HCT116 (cell line): ENCODE measurements around the gene ZFP92. TPM values are rescaled to one million over a fixed set of nuclear protein-coding genes. Genes with fewer than 3 reads are reported as not detected.

Experiments
- ATAC-seq: fragments of 200-7000 bp; cut with Tn5 transposase; 2 replicates; pipeline ENCODE4 v1.9.1; 2020; ENCODE audit warnings: mild to moderate bottlenecking, moderate library complexity
- BruUV-seq: library from RNA; stranded (reverse); fragments of 400-500 nt; replicated peaks from 2 replicates; lab custom pipeline; 2021; lab: Mats Ljungman, UMichigan
- CTCF ChIA-PET: fragments of 300-600 bp; sonication (Branson Sonifier 250); formaldehyde crosslinking; loops from one replicate; lab custom pipeline; 2021; ENCODE audit warnings: antibody characterized with exemption; lab: Charles Lee
- POLR2A ChIA-PET: fragments of 300-600, 350-600 bp; sonication (Branson Sonifier 250); formaldehyde crosslinking; loops from one replicate; lab custom pipeline; 2021; ENCODE audit warnings: antibody characterized with exemption; lab: Charles Lee
- RAD21 ChIA-PET, 2 experiments: fragments of 300-600 bp; sonication (Branson Sonifier 250); formaldehyde crosslinking; loops; one replicate each; lab custom pipeline; 2023; ENCODE audit warnings: low total read pairs in 2 of 2; ENCODE audit not compliant: uncharacterized antibody in 2 of 2, unreplicated experiment in 2 of 2, low non-redundant PET in 1 of 2; lab: Charles Lee
- DNase-seq: peaks from one replicate; pipeline ENCODE4 v3.0.0-alpha.2; 2010; ENCODE audit warnings: low read depth, low spot score
- H2AFZ ChIP-seq: fragments of 200-600 bp; shearing (Covaris generic), sonication (generic); 2 replicates; pipeline ENCODE4 v1.6.1; 2017; ENCODE audit warnings: low read depth, mixed run types, mixed read lengths, antibody characterized with exemption, low read length; ENCODE audit not compliant: poor library complexity, severe bottlenecking
- H3K27ac ChIP-seq: 2 replicates; pipeline ENCODE4 v1.5.1; 2012; ENCODE audit warnings: low read depth, low read length
- H3K27me3 ChIP-seq: fragments of 200-600 bp; sonication (generic); 2 replicates; pipeline ENCODE4 v1.6.1; 2016; ENCODE audit warnings: mixed run types, low read length, mixed read lengths; ENCODE audit not compliant: insufficient read depth
- H3K36me3 ChIP-seq, 2 experiments: fragments of 200-500 bp in 1 of 2; fragments of 200-600 bp in 1 of 2; sonication (Bioruptor generic) in 1 of 2; sonication (generic) in 1 of 2; 2 replicates each; pipeline versions ENCODE4 v1.5.1 to v1.6.1; 2014 to 2016; ENCODE audit warnings: low read length in 2 of 2, inconsistent platforms in 1 of 2, mixed read lengths in 1 of 2, mixed run types in 1 of 2; ENCODE audit not compliant: insufficient read depth in 2 of 2, control insufficient read depth in 1 of 2
- H3K4me1 ChIP-seq, 2 experiments: fragments of 200-600 bp in 1 of 2; sonication (generic) in 1 of 2; 2 replicates each; pipeline versions ENCODE4 v1.5.1 to v1.6.1; 2012 to 2017; ENCODE audit warnings: low read length in 2 of 2, inconsistent platforms in 1 of 2, mild to moderate bottlenecking in 1 of 2, mixed read lengths in 1 of 2, mixed run types in 1 of 2, moderate library complexity in 1 of 2; ENCODE audit not compliant: insufficient read depth in 2 of 2, control insufficient read depth in 1 of 2
- H3K4me2 ChIP-seq: fragments of 200-600 bp; sonication (generic); 2 replicates; pipeline ENCODE4 v1.6.1; 2017; ENCODE audit warnings: mixed run types, low read length, mixed read lengths
- H3K4me3 ChIP-seq, 2 experiments: fragments of 200-600 bp in 1 of 2; sonication (generic) in 1 of 2; replicated peaks in 1 of 2; 2 replicates each; pipeline ENCODE4 v1.5.1; 2011 to 2016; ENCODE audit warnings: low read length in 2 of 2, control low read depth in 1 of 2, low read depth in 1 of 2, mild to moderate bottlenecking in 1 of 2, mixed read lengths in 1 of 2, mixed run types in 1 of 2
- H3K79me2 ChIP-seq: fragments of 200-600 bp; sonication (generic); 2 replicates; pipeline ENCODE4 v1.6.1; 2017; ENCODE audit warnings: mild to moderate bottlenecking, mixed run types, low read length, moderate library complexity, mixed read lengths; ENCODE audit not compliant: insufficient read depth
- H3K9ac ChIP-seq: fragments of 200-600 bp; sonication (generic); 2 replicates; pipeline ENCODE4 v1.6.1; 2016; ENCODE audit warnings: low read length, mixed read lengths
- H3K9me2 ChIP-seq: fragments of 200-600 bp; sonication (generic), shearing (Covaris generic); 2 replicates; pipeline ENCODE4 v1.6.1; 2017; ENCODE audit warnings: mixed run types, mild to moderate bottlenecking, moderate library complexity; ENCODE audit not compliant: insufficient read depth
- H3K9me3 ChIP-seq, 2 experiments: fragments of 200-500 bp in 1 of 2; fragments of 200-600 bp in 1 of 2; sonication (Bioruptor generic) in 1 of 2; sonication (generic) in 1 of 2; 2 replicates each; pipeline ENCODE4 v1.6.1; 2014 to 2017; ENCODE audit warnings: low read length in 2 of 2, mixed read lengths in 2 of 2, inconsistent platforms in 1 of 2, low read depth in 1 of 2, mild to moderate bottlenecking in 1 of 2, mixed run types in 1 of 2, moderate library complexity in 1 of 2; ENCODE audit not compliant: control insufficient read depth in 1 of 2, insufficient read depth in 1 of 2
- H4K20me1 ChIP-seq: fragments of 200-600 bp; sonication (generic), shearing (Covaris generic); 2 replicates; pipeline ENCODE4 v1.6.1; 2017; ENCODE audit warnings: mixed run types, mild to moderate bottlenecking, moderate library complexity; ENCODE audit not compliant: insufficient read depth
- CBX3 ChIP-seq: IDR thresholded peaks from 2 replicates; pipeline ENCODE4 v1.6.1; 2012; ENCODE audit warnings: low read depth
- ELF1 ChIP-seq: IDR thresholded peaks from 2 replicates; pipeline ENCODE4 v1.6.1; 2012; ENCODE audit warnings: low read depth, borderline replicate concordance
- EZH2 ChIP-seq: fragments of 200-600 bp; sonication (generic); IDR thresholded peaks from 2 replicates; pipeline ENCODE4 v1.6.1; 2017; ENCODE audit warnings: antibody characterized with exemption, mixed run types
- JUND ChIP-seq: IDR thresholded peaks from 2 replicates; pipeline ENCODE4 v1.6.1; 2012
- REST ChIP-seq: IDR thresholded peaks from 2 replicates; pipeline ENCODE4 v1.6.1; 2012; ENCODE audit warnings: low read depth
- SIN3A ChIP-seq: IDR thresholded peaks from 2 replicates; pipeline ENCODE4 v1.6.1; 2012; ENCODE audit warnings: low read depth
- SRF ChIP-seq: IDR thresholded peaks from 2 replicates; pipeline ENCODE4 v1.6.1; 2012; ENCODE audit warnings: low read depth
- ZBTB33 ChIP-seq: IDR thresholded peaks from 2 replicates; pipeline ENCODE4 v1.6.1; 2011; ENCODE audit warnings: mild to moderate bottlenecking, low read length, moderate library complexity; ENCODE audit not compliant: insufficient replicate concordance; ENCODE audit errors: extremely low read depth
- intact Hi-C: fragments of 100-400 bp; cut with micrococcal nuclease; formaldehyde crosslinking; loops from 2 replicates; pipeline ENCODE4 v1.10.0; 2022
- total RNA-seq: library from RNA; stranded (reverse); gene quantifications from one replicate; pipeline ENCODE4 v1.2.1, GENCODE V29; 2021; ENCODE audit not compliant: unreplicated experiment

The ZFP92 gene
- total RNA-seq, 1 experiment from 2014 or later: not detected

GRCh38 chrX:153417637-153418036, 6.4 kb downstream of the ZFP92 start:
- no TSS peak for BruUV-seq
- no peak overlapping the region for H3K27ac ChIP-seq

More at GRCh38 chrX:153417637-153418036, 6.4 kb downstream of the ZFP92 start:
- ATAC-seq: no peak
- TF ChIP-seq SRF (no peak), CBX3 (no peak), SIN3A (no peak), EZH2 (no peak), REST (no peak), JUND (no peak), ZBTB33 (no peak), ELF1 (no peak)
- TF ChIP-seq, all 23 proteins: peak for 0
- intact Hi-C loops: no loop called here
- H3K9me2 ChIP-seq: no peaks in the 10 kb centered on the region
- no peak overlapping the region for H3K4me2 ChIP-seq
- DNase-seq: no peak
- POLR2A ChIA-PET: no interaction called here
- no peak overlapping the region for H2AFZ ChIP-seq
- no peaks in the 10 kb centered on the region for H3K79me2 ChIP-seq
- H3K9ac ChIP-seq: no peak overlapping the region
- no peaks in the 10 kb centered on the region for H3K9me3 ChIP-seq
- no peaks in the 10 kb centered on the region for H4K20me1 ChIP-seq
- no peaks in the 10 kb centered on the region for H3K27me3 ChIP-seq
- CTCF ChIA-PET: interaction anchor here (1.0 kb wide), 1 partner anchor 251 kb away, joined by 3 read pairs; no protein-coding TSS in a partner anchor
- RAD21 ChIA-PET: no interaction called here
- no peaks in the 10 kb centered on the region for H3K36me3 ChIP-seq
- H3K4me1 ChIP-seq: no peaks in the 10 kb centered on the region
- no peak overlapping the region for H3K4me3 ChIP-seq
